ENCODE data around the gene KCNJ13. TPM values are rescaled to one million over a fixed set of nuclear protein-coding genes. Genes with fewer than 3 reads are reported as not detected.

The KCNJ13 gene
- total RNA-seq, 1 donor from 2014 or later: not detected

DNA sequence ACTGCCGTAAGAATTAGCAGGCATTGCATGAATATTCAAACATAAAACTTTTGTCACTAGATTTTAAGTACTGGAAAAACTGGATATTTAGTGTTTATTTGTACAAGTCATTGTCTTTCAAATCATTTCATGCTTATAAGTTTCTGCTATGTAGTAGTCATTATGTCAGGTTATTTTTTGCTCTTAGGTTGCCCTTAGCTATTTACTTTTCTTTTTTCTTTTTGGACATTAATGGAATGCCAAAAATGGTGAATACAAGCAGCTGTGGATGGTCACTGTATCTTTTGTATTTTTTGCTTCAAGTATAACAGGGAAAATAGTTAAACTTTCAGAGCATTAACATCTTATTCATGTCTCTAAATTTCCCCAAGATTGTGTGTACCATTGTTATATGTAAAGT lies 18.6 kb upstream of the KCNJ13 start:
- Histone ChIP-seq H3K27me3 (no peaks in the 10 kb centered on the region), H3K4me3 (no peak overlapping the region), H3K4me1 (no peaks in the 10 kb centered on the region), H3K36me3 (peaks cover 0 to 72% of the 10 kb centered on the region in 2 donors), H3K9me3 (no peaks in the 10 kb centered on the region), H3K27ac (no peak overlapping the region)
- intact Hi-C loops (cut with DNase I): no loop called here
- TF ChIP-seq, protein P1, sequence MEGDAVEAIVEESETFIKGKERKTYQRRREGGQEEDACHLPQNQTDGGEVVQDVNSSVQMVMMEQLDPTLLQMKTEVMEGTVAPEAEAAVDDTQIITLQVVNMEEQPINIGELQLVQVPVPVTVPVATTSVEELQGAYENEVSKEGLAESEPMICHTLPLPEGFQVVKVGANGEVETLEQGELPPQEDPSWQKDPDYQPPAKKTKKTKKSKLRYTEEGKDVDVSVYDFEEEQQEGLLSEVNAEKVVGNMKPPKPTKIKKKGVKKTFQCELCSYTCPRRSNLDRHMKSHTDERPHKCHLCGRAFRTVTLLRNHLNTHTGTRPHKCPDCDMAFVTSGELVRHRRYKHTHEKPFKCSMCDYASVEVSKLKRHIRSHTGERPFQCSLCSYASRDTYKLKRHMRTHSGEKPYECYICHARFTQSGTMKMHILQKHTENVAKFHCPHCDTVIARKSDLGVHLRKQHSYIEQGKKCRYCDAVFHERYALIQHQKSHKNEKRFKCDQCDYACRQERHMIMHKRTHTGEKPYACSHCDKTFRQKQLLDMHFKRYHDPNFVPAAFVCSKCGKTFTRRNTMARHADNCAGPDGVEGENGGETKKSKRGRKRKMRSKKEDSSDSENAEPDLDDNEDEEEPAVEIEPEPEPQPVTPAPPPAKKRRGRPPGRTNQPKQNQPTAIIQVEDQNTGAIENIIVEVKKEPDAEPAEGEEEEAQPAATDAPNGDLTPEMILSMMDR (IDR thresholded peaks at IDR 0.05): no peak
- TF ChIP-seq POLR2AphosphoS5 (IDR thresholded peaks at IDR 0.05; ENCODE audit: insufficient read depth in 1 of 2, low read depth in 1 of 2): no peak
- no peak for TF ChIP-seq POLR2A (IDR thresholded peaks at IDR 0.05)
- no peak for DNase-seq (ENCODE audit: extremely low spot score in 2 of 2)

DNA sequence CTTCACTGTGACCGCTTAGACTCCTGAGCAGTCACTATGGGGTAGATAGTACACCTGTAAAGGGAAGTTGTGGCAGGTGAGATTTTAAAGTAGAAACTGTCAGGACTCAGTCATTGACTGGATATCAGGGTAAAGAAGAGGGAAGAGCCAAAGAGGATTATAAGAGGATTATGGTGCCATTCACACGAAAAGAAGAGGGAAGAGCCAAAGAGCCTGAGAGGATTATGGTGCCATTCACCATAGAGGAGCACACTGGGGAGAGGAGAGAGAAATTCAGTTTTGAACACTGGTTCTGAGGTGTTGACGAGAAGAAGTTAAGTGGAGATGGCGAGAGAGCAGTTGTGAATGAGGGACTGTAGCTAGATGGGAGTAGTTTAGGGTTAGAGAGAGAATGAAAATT lies 16.9 kb upstream of the KCNJ13 start:
- Histone ChIP-seq H3K27ac (no peak overlapping the region), H3K36me3 (peaks cover 0 to 72% of the 10 kb centered on the region in 2 donors), H3K9me3 (no peaks in the 10 kb centered on the region), H3K4me1 (no peaks in the 10 kb centered on the region), H3K27me3 (no peaks in the 10 kb centered on the region), H3K4me3 (no peak overlapping the region)
- intact Hi-C loops (cut with DNase I): no loop called here
- DNase-seq (ENCODE audit: extremely low spot score in 2 of 2): no peak
- TF ChIP-seq, protein P1 (IDR thresholded peaks at IDR 0.05): no peak
- no peak for TF ChIP-seq POLR2A (IDR thresholded peaks at IDR 0.05)
- no peak for TF ChIP-seq POLR2AphosphoS5 (IDR thresholded peaks at IDR 0.05; ENCODE audit: insufficient read depth in 1 of 2, low read depth in 1 of 2)

DNA sequence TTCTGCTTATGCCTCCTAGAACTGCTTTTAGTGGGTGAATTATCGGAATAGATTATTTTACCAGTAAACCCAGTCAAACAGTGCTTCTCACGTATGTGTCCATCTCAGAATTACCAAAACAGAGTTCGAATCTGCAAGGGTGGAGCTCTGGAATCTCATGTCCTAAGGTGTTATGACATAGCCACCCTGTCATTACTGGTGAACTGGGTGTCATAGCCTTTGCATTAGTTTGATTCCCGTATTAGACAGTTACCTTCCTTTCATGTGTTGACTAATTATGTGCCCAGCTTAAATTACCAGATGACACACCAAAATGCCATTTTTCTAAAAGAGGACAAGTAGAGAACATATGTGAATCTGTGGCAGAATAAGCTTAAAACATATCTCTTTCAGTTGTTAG lies 15.2 kb upstream of the KCNJ13 start:
- TF ChIP-seq, protein P1 (IDR thresholded peaks at IDR 0.05): no peak
- no peak for TF ChIP-seq POLR2A (IDR thresholded peaks at IDR 0.05)
- no peak for TF ChIP-seq POLR2AphosphoS5 (IDR thresholded peaks at IDR 0.05; ENCODE audit: insufficient read depth in 1 of 2, low read depth in 1 of 2)
- no peaks in the 10 kb centered on the region for H3K4me1 ChIP-seq
- H3K27ac ChIP-seq: no peak overlapping the region
- H3K36me3 ChIP-seq: peaks cover 0 to 60% of the 10 kb centered on the region in 2 donors
- no peak overlapping the region for H3K4me3 ChIP-seq
- intact Hi-C loops (cut with DNase I): no loop called here
- no peaks in the 10 kb centered on the region for H3K27me3 ChIP-seq
- H3K9me3 ChIP-seq: no peaks in the 10 kb centered on the region
- DNase-seq (ENCODE audit: extremely low spot score in 2 of 2): no peak

DNA sequence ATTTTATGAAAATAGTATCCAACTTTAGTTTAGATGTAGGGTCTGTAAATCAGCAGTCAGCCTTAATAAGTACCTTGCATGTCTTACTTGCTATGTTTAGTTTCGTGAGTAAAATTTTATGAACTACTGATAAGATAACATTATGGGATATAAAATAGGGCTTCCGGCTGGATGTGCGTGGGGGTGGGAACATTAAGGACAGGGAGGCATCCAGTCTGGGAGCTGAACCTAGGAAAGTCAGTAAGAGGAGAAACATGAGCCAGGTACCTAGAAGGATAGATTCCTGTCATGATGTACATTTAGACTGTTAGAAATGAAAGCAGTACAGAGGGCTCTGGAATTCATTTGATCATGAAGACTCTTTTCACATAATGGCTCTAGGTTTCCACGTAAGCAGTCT lies 12.7 kb upstream of the KCNJ13 start:
- no peaks in the 10 kb centered on the region for H3K9me3 ChIP-seq
- no peak for DNase-seq (ENCODE audit: extremely low spot score in 2 of 2)
- no peaks in the 10 kb centered on the region for H3K4me1 ChIP-seq
- intact Hi-C loops (cut with DNase I): no loop called here
- no peaks in the 10 kb centered on the region for H3K27me3 ChIP-seq
- H3K4me3 ChIP-seq: no peak overlapping the region
- H3K36me3 ChIP-seq: peaks cover 0 to 38% of the 10 kb centered on the region in 2 donors
- TF ChIP-seq POLR2AphosphoS5 (IDR thresholded peaks at IDR 0.05; ENCODE audit: insufficient read depth in 1 of 2, low read depth in 1 of 2): no peak
- TF ChIP-seq, protein P1 (IDR thresholded peaks at IDR 0.05): no peak
- no peak for TF ChIP-seq POLR2A (IDR thresholded peaks at IDR 0.05)
- H3K27ac ChIP-seq: no peak overlapping the region

DNA sequence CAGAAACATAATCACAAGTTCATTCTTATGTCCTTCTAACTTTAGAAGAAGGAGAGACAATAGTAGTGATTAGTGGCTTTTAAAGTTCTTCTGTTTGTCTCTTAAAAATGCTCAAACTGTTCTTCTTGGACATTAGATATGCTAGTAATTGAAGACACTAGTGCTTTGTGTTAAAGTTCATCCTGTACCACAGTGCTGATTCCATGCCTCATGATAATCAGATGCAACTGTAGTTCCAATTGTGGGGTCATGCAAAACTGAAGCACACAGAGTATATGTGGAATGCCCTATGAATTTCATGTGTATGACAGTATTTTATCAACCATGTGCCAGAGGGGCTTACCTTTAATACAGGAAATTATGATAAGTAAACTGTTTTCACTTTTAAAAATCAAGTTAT lies 11.4 kb upstream of the KCNJ13 start:
- DNase-seq (ENCODE audit: extremely low spot score in 2 of 2): no peak
- no peak overlapping the region for H3K4me3 ChIP-seq
- no peaks in the 10 kb centered on the region for H3K4me1 ChIP-seq
- H3K27me3 ChIP-seq: no peaks in the 10 kb centered on the region
- TF ChIP-seq, protein P1 (IDR thresholded peaks at IDR 0.05): no peak
- TF ChIP-seq POLR2AphosphoS5 (IDR thresholded peaks at IDR 0.05; ENCODE audit: insufficient read depth in 1 of 2, low read depth in 1 of 2) (no peak), POLR2A (IDR thresholded peaks at IDR 0.05) (no peak)
- intact Hi-C loops (cut with DNase I): no loop called here
- H3K36me3 ChIP-seq: peaks cover 0 to 28% of the 10 kb centered on the region in 2 donors
- H3K27ac ChIP-seq: no peak overlapping the region
- no peaks in the 10 kb centered on the region for H3K9me3 ChIP-seq
